ENCODE results near the gene ADAM12. TPM values are rescaled to one million over a fixed set of nuclear protein-coding genes. Genes with fewer than 3 reads are reported as not detected.

ADAM12 gene
- total and polyA plus RNA-seq, 9 of the 15 experiments (the other 6 are each of a cell fraction or from before 2014, with no cell fraction given): not detected

DNA sequence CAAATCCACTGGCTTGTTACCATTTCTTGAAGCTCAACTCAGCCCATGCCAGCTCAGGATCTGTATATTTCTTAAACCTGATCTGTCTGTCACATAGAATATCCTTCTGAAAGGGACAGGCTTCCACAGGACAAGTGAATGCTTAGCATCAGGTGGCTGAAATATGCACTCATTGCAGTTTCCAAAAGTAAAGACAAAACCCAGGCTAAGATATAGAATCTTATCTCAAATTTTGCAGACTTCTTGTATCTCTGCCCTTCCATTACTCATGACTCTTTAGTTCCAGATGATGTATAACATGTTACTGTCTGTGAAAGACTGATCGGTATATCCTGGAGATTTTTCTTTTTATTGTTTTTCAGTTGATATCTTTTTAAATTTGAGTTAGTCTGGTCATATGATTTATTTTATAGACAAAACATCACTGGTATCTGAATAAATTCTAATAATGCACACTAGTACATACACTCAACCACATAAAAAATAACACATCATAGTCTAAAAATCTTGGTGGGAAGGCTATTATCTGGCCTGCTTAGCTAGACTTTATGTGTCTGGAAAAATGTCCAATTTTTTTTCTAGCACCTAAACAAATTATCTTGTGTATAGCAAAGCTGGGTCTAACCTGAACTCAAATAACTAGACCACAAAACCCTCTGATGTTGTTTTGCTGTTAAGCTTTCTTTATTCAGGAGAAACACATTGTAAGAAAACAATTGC is 182.6 kb downstream of the ADAM12 start (continued):
- no peak for TF ChIP-seq ZBTB8A (IDR thresholded peaks at IDR 0.05; ENCODE audit: partially characterized antibody)
- 0 out of 2 replicates have a peak, but pooled peaks have one; percentile 20 for TF ChIP-seq DPF2 (IDR thresholded peaks at IDR 0.05)
- peak; percentile 40 for TF ChIP-seq ZNF316 (IDR thresholded peaks at IDR 0.05)
- TF ChIP-seq JUND (IDR thresholded peaks at IDR 0.05; ENCODE audit: borderline replicate concordance, low read depth, low read length): 0 out of 2 replicates have a peak, but pooled peaks have one; percentile 23
- TF ChIP-seq JUND (tag; IDR thresholded peaks at IDR 0.05; ENCODE audit: borderline replicate concordance, low read depth, low read length): no peak
- TF ChIP-seq KLF16 (IDR thresholded peaks at IDR 0.05): 0 out of 2 replicates have a peak, but pooled peaks have one; percentile 13
- 0 out of 2 replicates have a peak, but pooled peaks have one; percentile 13 for TF ChIP-seq NCOR1 (IDR thresholded peaks at IDR 0.05)
- TF ChIP-seq NCOA1 (IDR thresholded peaks at IDR 0.05; ENCODE audit: low read depth): no peak
- TF ChIP-seq MAZ (CRISPR knock-in tag; conservative IDR thresholded peaks at IDR 0.05 in 1 of 2, IDR thresholded peaks at IDR 0.05 in 1 of 2): no peak
- peak; percentile 39 for TF ChIP-seq MEIS2 (IDR thresholded peaks at IDR 0.05; ENCODE audit: partially characterized antibody)
- TF ChIP-seq, protein P1, sequence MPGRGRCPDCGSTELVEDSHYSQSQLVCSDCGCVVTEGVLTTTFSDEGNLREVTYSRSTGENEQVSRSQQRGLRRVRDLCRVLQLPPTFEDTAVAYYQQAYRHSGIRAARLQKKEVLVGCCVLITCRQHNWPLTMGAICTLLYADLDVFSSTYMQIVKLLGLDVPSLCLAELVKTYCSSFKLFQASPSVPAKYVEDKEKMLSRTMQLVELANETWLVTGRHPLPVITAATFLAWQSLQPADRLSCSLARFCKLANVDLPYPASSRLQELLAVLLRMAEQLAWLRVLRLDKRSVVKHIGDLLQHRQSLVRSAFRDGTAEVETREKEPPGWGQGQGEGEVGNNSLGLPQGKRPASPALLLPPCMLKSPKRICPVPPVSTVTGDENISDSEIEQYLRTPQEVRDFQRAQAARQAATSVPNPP (IDR thresholded peaks at IDR 0.05; ENCODE audit: borderline replicate concordance, insufficient read depth, insufficient read length): no peak
- no peak for TF ChIP-seq CTBP1 (IDR thresholded peaks at IDR 0.05; ENCODE audit: borderline replicate concordance)
- peak; percentile 49; the same call in 1 of the 2 replicates for TF ChIP-seq C11orf30 (IDR thresholded peaks at IDR 0.05; ENCODE audit: low read depth)
- TF ChIP-seq CBFA2T2 (conservative IDR thresholded peaks at IDR 0.05): 0 out of 2 replicates have a peak, but pooled peaks have one; percentile 25
- TF ChIP-seq ZNF253 (CRISPR knock-in tag; conservative IDR thresholded peaks at IDR 0.05): no peak
- TF ChIP-seq ZNF717 (CRISPR knock-in tag; IDR thresholded peaks at IDR 0.05): no peak
- TF ChIP-seq, protein P2, sequence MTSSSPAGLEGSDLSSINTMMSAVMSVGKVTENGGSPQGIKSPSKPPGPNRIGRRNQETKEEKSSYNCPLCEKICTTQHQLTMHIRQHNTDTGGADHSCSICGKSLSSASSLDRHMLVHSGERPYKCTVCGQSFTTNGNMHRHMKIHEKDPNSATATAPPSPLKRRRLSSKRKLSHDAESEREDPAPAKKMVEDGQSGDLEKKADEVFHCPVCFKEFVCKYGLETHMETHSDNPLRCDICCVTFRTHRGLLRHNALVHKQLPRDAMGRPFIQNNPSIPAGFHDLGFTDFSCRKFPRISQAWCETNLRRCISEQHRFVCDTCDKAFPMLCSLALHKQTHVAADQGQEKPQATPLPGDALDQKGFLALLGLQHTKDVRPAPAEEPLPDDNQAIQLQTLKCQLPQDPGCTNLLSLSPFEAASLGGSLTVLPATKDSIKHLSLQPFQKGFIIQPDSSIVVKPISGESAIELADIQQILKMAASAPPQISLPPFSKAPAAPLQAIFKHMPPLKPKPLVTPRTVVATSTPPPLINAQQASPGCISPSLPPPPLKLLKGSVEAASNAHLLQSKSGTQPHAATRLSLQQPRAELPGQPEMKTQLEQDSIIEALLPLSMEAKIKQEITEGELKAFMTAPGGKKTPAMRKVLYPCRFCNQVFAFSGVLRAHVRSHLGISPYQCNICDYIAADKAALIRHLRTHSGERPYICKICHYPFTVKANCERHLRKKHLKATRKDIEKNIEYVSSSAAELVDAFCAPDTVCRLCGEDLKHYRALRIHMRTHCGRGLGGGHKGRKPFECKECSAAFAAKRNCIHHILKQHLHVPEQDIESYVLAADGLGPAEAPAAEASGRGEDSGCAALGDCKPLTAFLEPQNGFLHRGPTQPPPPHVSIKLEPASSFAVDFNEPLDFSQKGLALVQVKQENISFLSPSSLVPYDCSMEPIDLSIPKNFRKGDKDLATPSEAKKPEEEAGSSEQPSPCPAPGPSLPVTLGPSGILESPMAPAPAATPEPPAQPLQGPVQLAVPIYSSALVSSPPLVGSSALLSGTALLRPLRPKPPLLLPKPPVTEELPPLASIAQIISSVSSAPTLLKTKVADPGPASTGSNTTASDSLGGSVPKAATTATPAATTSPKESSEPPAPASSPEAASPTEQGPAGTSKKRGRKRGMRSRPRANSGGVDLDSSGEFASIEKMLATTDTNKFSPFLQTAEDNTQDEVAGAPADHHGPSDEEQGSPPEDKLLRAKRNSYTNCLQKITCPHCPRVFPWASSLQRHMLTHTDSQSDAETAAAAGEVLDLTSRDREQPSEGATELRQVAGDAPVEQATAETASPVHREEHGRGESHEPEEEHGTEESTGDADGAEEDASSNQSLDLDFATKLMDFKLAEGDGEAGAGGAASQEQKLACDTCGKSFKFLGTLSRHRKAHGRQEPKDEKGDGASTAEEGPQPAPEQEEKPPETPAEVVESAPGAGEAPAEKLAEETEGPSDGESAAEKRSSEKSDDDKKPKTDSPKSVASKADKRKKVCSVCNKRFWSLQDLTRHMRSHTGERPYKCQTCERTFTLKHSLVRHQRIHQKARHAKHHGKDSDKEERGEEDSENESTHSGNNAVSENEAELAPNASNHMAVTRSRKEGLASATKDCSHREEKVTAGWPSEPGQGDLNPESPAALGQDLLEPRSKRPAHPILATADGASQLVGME (CRISPR knock-in tag; IDR thresholded peaks at IDR 0.05): no peak
- no peak for TF ChIP-seq DDX20 (tag; IDR thresholded peaks at IDR 0.05; ENCODE audit: low read depth)
- TF ChIP-seq STAG1 (CRISPR knock-in tag; IDR thresholded peaks at IDR 0.05; ENCODE audit: borderline replicate concordance): no peak
- no peak for TF ChIP-seq SMC3 (conservative IDR thresholded peaks at IDR 0.05; ENCODE audit: insufficient read depth, low read depth, low read length)
- no peak for TF ChIP-seq SMARCE1 (IDR thresholded peaks at IDR 0.05)
- no peak for TF ChIP-seq RCOR1 (IDR thresholded peaks at IDR 0.05; ENCODE audit: borderline replicate concordance in 1 of 2, low read depth in 2 of 2, low read length in 2 of 2)
- TF ChIP-seq TARDBP (IDR thresholded peaks at IDR 0.05): no peak
- peak; percentile 71 for TF ChIP-seq MAFG (tag; conservative IDR thresholded peaks at IDR 0.05)
- no peak for TF ChIP-seq SRF (CRISPR knock-in tag; IDR thresholded peaks at IDR 0.05)

Measured in K562 (cell line).